GM10266 (cell line): ENCODE measurements around the gene TSPAN10.

Source experiments
- DNase-seq: peaks from one replicate; pipeline ENCODE4 v3.0.0; 2012; ENCODE audit errors: extremely low spot score
- TF ChIP-seq, protein P1 (sequence below): IDR thresholded peaks from 2 replicates; pipeline ENCODE4 v1.5.1; 2012; ENCODE audit warnings: mild to moderate bottlenecking, low read depth; ENCODE audit not compliant: control insufficient read depth, insufficient read depth; ENCODE audit errors: missing control alignments

The TSPAN10 gene

DNA sequence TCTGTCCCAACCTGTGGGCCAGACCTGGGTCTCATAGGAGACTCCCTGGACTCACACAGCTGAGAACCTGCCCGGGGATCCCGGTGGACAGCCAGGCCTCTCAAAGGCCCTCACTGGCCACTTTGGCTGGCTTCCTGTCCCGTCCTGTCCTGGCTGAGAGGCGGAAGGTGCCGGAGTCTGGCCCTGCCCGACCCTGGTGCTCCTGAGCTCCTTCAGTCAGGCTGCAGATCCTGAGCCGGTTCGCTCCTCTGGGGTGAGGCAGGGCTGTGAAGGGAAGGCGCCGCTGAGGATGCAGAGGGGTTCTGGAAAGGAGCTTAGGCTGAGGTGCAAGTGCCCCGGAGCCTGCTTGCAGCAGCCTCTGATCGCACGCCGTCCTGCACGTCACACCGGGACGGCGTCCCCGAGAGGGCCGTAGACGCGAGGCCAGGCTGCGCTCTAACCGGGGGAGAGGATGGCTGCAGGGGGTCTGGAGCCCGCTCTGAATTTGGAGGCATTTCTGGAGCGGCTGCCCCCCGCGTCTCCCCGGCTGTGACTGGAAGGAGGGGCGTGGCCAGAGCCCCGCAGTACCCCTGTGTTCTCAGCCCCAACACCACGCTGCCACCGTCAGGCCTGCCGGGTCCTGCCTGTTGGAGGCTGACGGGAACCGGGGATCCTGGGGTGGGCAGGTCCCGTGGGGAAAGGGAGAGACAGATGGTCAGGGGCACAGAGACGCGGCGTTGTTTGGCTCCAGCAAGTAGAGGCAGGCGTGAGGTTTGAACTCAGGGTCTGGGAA is 51.0 kb downstream of the TSPAN10 start:
- TF ChIP-seq, protein P1, sequence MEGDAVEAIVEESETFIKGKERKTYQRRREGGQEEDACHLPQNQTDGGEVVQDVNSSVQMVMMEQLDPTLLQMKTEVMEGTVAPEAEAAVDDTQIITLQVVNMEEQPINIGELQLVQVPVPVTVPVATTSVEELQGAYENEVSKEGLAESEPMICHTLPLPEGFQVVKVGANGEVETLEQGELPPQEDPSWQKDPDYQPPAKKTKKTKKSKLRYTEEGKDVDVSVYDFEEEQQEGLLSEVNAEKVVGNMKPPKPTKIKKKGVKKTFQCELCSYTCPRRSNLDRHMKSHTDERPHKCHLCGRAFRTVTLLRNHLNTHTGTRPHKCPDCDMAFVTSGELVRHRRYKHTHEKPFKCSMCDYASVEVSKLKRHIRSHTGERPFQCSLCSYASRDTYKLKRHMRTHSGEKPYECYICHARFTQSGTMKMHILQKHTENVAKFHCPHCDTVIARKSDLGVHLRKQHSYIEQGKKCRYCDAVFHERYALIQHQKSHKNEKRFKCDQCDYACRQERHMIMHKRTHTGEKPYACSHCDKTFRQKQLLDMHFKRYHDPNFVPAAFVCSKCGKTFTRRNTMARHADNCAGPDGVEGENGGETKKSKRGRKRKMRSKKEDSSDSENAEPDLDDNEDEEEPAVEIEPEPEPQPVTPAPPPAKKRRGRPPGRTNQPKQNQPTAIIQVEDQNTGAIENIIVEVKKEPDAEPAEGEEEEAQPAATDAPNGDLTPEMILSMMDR: no peak
- no peak for DNase-seq

DNA sequence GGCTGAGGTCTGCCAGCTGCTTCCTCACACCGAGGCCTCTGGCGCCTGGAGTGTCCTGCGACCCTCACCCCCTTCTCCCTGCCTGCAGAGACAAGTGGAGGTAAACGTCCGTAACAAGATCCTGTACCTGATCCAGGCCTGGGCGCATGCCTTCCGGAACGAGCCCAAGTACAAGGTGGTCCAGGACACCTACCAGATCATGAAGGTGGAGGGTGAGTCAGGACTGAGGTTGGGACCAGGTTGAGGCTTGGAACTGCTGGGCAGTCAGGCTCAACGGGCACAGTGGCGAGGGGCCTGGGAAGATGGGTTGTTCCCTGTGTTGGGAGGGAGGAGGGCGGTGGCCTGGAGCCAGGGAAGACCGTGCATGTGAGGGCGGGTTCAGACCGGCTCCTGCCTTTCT is 51.6 kb downstream of the TSPAN10 start:
- TF ChIP-seq, protein P1: no peak

DNA sequence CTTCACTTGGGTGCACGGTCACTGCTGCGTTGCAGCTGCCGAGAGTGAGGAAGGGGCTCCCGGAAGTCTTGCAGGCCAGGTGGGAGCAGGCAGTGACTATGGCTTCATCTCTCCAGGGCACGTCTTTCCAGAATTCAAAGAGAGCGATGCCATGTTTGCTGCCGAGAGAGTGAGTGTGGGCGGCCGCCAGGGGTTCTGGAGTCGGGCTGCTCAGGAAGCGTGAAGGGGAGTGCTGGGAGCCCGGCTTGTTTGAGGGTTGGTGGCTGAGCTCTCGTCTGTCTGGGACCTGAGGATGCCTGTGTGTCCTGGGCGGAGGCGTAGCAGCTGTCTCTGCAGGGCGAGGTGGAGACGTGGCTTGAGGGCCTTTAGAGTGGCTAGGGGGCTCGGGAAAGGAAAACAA is 53.1 kb downstream of the TSPAN10 start:
- TF ChIP-seq, protein P1: no peak
- DNase-seq: no peak

More for the DNA sequence above, 51.6 kb downstream of the TSPAN10 start:
- DNase-seq: peak; percentile 21

DNA sequence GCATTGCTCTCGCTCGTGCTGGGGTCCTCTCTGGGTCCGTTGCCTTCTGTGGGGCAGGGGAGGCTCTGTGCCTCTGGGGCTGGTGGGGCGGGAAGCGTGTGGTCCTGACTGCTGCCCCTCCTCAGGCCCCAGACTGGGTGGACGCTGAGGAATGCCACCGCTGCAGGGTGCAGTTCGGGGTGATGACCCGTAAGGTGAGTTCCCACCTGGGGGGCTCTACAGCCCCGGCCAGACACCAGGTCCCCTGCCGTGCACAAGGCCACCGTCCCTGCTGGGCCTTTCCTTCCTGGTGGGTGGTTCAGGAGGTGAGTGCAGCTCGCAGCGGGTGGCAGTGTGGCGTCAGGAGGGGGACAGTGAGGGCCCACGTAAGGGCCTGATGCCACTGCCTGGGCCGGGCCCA is 53.6 kb downstream of the TSPAN10 start:
- no peak for DNase-seq
- TF ChIP-seq, protein P1: no peak

DNA sequence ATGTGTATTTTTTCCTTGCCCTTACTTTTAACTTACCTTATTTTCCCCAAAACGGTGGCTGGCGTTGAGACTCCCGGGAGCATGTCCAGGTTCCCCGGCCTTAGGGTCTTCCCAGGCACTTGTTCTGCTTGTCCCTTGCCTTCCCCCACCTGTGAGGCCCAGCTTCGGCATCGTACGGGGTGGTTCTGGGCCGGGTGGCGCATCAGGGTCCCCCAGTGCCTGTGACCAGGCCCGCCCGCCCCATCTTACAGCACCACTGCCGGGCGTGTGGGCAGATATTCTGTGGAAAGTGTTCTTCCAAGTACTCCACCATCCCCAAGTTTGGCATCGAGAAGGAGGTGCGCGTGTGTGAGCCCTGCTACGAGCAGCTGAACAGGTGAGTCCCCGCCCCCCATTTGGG is 54.2 kb downstream of the TSPAN10 start:
- TF ChIP-seq, protein P1: no peak

DNA sequence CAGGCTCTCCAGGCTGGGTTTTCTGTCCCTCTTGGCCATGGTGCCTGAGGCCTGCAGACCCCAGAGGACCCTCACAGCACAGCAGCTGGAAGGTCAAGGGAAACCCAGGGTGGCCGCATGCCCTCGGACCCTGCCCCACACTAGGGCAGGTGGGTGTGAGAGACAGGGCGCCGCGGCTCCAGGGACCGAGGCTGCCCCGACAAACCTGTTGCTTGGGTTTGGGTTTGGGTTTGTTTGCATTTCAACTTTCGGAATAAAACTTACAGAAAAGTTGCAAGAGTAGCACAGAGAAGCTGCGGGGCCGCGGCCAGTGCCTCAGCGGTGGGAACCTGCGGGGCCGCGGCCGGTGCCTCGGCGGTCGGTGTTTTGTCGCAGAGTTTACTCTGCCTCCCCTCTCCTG is 54.6 kb downstream of the TSPAN10 start:
- TF ChIP-seq, protein P1: no peak
- DNase-seq: no peak

More for the DNA sequence above, 54.2 kb downstream of the TSPAN10 start:
- DNase-seq: no peak

DNA sequence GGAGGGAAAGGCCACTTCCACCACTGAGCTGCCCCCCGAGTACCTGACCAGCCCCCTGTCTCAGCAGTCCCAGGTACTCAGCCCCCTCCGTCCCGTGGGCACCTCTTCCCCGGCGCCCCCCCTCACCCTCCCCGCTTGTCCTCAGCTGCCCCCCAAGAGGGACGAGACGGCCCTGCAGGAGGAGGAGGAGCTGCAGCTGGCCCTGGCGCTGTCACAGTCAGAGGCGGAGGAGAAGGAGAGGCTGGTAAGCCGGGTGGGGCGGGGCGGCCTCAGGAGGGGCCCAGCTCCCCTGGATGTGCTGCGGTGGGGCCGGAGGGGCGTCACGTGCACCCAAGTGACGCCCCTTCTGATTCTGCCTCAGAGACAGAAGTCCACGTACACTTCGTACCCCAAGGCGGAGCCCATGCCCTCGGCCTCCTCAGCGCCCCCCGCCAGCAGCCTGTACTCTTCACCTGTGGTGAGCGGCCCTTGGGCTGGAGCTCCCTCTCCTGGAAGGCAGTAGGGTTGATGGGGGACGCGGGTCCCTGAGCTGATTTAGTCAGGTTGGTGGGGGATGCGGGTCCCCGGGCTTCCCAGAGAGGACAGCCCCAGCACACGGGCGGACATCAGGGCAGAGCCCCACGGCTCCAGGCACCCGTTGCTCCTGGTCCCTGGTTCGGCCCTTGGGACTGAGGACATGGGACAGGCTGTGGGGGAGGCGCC is 56.7 kb downstream of the TSPAN10 start:
- DNase-seq: no peak
- TF ChIP-seq, protein P1: no peak
